DLD1 (cell line): ENCODE data around the gene KREMEN1.

ENCODE experiments used
- in situ Hi-C: cut with HindIII; loops from 2 replicates; pipeline ENCODE4 v1.10.0; 2017; ENCODE audit warnings: low sequenced_read_pairs

Gene KREMEN1

DNA sequence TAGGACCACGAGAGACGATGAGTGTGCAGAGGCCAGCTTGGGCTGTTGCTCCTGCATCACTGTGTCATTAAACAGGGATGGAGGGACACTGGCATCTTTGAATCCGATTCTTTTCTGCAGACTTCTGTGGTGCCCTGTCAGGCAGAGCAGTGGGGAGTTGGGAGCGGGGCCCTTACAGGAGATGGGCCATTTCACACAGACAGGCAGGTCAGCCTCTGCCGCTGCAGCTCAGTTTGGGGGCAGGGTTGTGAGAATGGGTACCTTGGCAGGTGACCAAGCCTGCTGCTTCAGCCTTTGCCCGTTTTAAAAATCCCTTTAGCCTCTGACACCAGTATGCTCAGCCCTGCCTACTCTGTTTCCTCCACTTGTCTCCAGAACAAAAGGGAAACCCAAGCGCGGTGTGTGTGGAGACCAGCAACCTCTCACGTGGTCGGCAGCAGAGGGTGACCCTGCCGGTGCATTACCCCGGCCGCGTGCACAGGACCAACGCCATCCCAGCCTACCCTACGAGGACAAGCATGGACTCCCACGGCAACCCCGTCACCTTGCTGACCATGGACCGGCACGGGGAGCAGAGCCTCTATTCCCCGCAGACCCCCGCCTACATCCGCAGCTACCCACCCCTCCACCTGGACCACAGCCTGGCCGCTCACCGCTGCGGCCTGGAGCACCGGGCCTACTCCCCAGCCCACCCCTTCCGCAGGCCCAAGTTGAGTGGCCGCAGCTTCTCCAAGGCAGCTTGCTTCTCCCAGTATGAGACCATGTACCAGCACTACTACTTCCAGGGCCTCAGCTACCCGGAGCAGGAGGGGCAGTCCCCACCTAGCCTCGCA lies 23.8 kb upstream of the KREMEN1 start:
- in situ Hi-C loops = no loop called here

DNA sequence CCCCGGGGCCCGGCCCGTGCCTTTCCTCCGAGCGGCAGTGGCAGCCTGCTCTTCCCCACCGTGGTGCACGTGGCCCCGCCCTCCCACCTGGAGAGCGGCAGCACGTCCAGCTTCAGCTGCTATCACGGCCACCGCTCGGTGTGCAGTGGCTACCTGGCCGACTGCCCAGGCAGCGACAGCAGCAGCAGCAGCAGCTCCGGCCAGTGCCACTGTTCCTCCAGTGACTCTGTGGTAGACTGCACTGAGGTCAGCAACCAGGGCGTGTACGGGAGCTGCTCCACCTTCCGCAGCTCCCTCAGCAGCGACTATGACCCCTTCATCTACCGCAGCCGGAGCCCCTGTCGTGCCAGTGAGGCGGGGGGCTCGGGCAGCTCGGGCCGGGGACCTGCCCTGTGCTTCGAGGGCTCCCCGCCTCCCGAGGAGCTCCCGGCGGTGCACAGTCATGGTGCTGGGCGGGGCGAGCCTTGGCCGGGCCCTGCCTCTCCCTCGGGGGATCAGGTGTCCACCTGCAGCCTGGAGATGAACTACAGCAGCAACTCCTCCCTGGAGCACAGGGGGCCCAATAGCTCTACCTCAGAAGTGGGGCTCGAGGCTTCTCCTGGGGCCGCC lies 23.1 kb upstream of the KREMEN1 start:
- in situ Hi-C loops = no loop called here

DNA sequence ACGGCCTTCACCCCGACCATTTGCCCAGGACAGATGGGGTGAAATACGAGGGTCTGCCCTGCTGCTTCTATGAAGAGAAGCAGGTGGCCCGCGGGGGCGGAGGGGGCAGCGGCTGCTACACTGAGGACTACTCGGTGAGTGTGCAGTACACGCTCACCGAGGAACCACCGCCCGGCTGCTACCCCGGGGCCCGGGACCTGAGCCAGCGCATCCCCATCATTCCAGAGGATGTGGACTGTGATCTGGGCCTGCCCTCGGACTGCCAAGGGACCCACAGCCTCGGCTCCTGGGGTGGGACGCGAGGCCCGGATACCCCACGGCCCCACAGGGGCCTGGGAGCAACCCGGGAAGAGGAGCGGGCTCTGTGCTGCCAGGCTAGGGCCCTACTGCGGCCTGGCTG lies 22.4 kb upstream of the KREMEN1 start:
- in situ Hi-C loops = no loop called here

DNA sequence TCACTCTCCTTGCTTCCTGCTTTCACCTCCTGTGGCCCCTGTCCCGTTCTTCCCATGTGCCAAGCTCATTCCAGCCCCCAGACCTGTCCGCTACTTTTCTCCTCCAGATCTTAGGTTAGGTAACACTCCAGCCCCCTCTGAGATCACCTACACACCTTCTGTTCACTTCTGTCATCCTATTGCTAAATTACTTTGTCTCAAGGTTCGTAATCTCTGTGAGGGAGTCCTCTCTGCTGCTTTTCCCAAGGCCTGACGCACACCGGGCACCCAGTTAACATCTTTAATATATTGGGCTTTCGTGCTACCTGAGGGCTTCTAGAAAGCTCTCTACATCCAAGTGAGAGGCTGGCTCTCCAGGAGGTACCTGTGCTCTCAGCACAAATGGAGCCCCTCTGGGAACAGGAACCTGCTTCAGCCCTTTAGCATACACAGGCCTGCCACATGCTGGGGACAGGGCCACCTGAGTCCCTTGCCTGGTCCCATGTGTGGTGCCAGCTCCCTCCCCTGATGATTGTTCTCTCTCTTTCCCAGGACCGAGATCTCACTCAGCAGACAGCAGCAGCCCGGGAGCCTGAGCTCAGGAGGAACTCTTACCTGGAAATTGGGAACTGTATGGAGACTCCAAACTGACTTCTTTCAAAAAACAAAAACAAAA lies 19.7 kb upstream of the KREMEN1 start:
- in situ Hi-C loops = no loop called here

DNA sequence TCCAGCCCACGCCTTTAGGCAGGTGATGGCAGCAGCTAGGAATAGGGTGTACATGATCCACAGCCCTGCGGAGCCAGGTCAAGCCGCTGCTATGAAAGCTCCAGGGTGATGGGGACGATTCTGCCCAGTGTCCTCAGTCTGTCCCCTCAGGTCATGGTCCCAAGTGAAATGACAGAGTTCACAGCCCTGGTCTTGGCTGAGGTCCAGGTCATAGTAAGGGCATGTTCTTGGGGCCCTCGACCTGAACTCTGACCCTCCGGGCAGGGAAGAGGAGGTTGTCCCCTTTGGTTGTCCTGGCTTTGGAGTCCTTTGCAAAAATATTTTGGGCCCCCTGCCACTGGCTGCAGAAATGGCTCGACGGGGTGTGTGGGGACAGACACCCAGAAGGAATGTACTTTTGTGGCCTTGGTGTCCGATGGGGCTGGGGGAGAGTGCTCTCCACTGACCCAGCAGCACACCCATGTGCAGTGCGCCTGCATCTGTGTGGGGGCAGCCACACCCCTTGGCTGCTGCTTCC lies 18.5 kb upstream of the KREMEN1 start:
- in situ Hi-C loops = no loop called here

DNA sequence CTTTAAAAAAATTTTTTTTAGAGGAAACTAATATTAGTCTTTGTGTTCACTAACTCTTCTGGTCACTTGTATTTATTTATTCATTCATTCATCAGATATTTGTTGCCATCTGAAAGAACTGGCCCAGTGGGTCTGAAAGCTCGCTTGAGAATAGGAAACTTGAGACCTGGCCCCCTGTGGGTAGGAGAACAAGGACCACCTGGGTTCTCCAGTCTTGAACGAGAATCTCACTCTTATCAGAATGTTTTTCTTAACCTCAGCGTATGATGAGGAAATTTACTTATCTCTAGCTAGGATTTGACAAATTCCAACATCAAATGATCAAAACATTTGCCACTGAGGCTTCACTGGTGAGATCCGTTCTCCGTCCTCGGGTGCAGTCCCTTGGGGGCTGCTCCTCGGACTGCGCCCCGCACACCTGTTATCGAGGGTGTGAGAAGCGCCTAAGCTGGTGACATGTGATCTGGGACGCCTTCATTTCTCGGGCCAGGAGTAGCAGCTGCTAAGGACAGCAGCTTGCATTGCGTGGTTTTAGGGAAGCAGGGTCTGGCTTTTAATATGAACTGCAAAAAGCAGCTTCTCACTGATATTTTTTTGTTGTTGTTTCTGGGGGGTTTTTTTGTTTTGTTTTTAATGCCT lies 17.5 kb upstream of the KREMEN1 start:
- in situ Hi-C loops = no loop called here

DNA sequence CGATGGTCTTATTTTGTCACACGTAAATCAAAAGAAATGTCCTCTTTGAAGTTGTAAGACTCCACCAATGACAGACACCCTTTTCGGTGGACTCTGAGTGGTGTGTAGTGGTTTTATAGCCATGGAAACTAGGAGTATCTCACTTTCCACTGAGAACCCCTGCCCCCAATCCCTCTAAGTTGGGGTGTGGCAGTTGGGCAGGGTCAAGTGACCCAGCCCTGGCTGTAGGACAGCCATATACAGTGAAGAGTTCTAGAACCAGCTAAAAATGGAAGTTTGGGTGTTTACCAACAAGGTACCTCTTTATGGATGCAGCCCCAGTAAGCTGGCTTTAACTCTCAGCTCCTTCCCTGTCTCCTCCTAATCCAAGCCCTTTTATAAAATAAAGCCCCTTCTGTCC lies 16.4 kb upstream of the KREMEN1 start:
- in situ Hi-C loops = no loop called here

DNA sequence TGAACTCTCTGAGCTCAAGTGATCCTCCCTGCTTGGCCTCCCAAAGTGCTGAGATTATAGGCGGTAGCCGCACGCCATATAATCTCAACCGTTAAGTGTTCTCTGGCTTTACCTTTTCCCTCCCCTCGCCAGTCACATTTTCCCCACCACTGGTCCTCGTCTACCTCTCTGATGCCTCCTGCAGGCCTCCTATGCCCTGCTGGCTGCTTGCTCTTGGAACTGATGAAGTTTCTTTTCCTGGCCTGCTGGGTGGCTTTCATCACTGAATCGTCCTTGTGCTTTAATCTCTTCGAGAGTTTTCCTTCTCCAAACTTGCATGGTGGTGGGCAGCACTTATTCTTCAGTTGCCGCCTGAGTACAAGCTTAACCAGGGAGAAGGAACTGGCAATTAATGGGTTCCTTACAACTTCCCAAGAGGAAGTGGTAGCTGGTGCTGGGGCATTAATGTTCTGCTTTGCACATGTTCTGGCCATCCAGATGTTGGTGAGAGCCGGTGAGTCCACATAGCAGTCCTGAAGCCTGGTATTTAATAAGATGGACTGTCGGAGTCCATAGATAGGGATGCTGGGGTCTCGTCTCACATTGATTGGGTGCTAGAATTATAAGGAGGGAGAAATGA lies 12.5 kb upstream of the KREMEN1 start:
- in situ Hi-C loops = no loop called here

DNA sequence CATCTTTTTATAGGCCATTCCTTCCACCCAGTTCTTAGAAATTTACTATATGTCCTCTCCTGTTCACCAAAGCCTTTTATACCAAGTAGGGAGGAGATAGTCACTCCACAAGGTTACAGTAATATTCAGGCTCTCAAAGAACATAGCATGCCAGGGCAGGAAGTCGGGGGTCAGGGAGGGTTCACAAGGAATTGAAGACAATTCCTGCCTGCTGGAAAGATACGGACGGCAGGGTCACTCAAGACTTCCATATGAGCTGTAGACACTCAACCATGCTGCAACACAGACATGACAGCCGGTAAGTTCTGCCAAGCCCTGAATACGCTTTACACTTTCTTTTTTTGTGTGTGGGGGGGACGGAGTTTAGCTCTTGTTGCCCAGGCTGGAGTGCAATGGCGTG lies 11.9 kb upstream of the KREMEN1 start:
- in situ Hi-C loops = no loop called here

DNA sequence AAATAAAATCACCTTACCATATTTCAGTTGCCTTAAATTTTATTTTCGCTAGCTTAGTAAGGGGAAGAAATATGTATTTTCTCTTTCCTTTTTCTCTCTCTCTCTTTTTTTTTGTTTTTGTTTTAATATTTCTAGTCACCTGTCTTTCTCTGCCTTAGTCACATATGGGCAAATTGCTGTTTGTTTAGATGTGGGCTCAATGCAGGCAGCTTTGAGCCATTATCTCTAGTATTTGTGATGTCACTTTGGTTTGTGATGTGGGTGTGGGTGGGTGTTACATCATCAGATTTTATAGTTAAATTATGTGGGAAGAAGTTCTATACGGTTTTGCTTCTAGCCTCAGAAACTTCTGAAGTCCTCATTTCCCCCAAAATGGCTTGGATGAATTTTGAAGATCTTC lies 11.1 kb upstream of the KREMEN1 start, which contains the start of gene C22orf31:
TSS of gene C22orf31 (minus strand) at position 59 of the 400 bp plus-strand sequence. CDS start at position 20, 39 bp downstream.
- in situ Hi-C loops = no loop called here

DNA sequence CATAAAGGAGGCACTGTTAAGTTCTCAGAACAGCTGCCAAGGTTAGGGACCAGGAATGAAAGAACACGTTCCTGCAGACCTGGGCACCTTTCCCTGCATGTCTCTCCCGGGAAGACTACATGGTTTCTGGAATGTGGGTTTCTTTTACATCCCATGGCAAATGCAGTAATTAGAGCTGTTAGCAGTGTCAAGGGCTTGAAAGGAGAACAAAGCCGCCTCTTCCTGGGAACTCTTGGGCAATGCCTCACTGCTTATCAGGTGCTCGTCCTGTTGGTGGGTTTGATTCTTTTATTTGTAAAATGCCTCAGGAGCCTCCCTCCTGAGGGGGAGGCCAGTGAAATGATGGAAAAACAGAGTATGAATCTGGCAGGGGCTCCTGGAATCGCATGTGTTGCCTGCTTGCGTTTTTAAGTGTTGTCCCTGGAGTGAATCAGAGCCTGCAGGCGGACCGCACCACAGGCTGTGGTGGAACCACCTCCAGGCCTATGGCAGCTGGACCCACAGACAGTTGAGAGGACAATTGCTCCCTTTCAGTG lies 10.5 kb upstream of the KREMEN1 start:
- in situ Hi-C loops = no loop called here

DNA sequence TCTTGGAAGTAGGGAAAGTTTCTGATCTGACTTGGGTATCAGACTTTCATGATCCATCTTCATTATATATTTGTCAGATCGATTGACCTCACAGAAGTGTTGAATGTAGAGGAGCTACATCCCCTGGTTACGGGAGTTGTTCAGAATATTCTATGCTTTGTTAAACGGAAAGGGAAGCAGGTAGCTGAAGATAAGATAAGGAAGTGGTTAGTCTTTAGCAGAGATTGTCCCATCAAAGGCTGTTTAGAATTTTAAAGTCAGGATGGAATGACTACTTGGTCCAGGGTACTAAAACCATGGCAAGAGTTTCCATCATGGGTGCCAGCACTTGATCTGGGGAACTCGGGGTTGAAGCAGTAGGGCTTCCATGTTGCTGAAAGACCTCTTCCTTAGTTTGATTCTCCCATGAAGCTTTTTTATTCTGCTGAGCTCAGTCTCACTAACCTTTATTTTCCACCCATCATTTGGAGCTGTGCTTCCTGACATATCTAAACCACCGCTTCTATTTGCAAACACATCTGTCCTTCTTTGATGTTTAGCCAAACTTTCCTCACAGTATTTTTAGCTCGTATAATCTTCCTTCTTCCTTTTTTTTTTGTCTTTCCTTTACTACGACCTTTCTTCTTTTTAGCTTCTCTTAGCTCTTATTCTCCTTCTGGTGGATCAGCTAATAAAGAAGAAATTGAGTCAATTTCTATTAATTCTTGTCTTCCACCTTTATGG lies 7.2 kb upstream of the KREMEN1 start:
- in situ Hi-C loops = no loop called here

DNA sequence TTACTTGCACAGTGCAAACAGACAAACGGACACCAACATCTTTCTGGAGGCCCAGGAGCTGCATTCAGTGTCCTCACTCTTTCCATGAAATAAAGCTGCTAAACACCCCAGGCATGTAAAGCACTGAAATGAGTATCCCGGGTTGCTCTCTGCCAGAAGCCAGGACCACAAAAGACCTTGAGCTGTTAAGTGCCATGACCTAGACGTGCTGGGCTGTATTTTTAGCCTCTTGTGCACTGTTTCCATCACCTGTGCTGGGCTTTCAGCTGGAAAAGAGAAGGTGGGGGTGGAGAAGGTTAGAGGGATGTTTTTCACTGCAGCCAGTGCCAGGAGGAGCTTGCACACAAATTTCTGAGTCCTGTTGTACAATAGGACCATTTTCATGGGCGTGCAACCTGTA lies 3.4 kb upstream of the KREMEN1 start:
- in situ Hi-C loops = no loop called here

DNA sequence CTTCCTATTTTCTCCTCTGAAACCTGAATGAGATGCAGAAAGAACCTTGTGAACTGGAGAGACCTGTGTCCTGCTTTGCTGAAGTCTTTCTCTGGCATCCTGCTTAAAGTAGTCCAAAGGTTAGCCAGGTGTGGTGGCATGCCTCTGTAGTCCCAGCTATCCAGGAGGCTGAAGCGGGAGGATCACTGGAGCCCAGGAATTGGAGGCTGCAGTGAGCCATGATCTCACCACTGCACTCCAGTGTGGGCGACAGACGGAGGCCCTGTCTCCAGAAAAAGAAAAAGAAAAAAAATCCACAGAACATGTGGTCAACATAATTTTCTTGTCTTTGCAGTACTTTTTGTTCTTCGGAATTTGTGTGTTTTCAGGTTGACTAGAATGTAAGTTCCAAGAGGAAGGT lies 2.3 kb upstream of the KREMEN1 start:
- in situ Hi-C loops = no loop called here

DNA sequence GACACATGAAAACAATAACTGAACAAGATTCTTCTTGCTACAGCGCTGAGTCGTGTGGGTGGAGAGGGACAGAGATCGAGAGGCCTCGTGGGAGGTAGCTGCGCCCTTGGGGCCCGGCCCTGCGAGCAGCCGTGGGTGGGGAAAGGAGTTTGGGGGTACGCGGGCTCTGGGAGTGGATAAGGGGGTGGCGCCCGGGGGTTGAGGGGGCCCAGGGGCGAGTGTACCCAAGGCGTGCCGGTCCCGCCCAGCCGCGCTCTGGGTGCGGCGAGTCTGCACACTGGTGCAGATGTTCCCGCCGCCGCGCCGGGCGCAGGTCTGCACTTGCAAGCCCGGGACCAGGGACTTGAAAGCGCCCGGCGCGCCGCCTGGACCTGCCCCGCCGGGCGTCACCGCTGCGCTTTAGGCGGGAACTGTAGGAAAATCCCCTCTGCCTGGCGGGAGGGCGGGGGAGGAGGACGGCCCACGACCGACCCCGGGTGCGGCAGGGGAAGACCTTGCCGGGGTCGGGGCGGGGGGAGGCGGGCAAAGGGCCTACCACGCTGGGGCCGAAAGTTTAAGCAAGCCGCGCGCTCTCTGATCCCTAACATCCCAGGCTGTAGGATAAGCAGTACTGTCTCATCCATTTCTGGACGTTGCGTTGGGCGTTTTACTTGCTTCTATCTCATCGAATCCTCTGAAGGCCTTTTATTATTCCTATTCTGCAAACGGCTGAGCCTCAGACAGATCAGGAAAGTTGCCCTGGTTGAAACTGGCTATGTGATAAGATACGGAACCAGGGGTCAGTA lies 1.4 kb upstream of the KREMEN1 start:
- in situ Hi-C loops = no loop called here

DNA sequence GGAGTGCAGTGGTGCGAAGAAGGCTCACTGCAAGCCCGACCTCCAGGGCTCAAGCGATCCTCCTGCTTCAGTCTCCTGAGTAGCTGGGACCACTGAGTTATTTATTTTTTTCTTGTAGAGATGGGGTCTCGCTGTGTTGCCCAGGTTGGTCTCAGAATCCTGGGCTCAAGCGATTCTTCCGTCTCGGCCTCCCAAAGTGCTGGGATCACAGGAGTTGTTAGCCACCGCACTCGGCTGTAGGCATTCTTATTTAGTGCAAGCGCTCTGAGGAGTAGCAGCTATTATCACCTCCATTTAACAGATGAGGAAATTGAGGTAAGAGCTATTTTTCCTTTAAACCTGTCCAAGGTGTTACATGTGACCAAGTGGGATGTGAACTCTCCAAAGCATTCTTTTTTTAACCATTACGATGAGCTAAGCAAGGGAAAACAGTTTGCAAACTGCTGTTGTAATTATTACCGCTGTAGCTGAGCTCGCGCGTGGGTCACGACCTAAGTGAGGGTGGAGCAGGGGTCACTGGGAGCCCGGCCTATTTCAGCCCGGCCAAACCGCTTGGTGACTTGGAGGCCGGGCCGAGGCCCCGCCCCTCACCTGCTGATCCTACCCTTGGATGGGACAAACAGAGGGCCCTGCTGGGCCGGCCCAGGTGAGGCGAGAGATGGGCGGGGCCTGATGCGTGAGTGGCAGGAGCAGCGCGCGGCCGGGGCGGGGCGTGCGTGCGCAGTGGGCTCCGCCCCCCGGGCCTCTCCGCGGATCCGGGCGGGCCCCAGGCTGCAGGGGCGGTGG lies 449 bp upstream of the KREMEN1 start:
- in situ Hi-C loops = no loop called here

DNA sequence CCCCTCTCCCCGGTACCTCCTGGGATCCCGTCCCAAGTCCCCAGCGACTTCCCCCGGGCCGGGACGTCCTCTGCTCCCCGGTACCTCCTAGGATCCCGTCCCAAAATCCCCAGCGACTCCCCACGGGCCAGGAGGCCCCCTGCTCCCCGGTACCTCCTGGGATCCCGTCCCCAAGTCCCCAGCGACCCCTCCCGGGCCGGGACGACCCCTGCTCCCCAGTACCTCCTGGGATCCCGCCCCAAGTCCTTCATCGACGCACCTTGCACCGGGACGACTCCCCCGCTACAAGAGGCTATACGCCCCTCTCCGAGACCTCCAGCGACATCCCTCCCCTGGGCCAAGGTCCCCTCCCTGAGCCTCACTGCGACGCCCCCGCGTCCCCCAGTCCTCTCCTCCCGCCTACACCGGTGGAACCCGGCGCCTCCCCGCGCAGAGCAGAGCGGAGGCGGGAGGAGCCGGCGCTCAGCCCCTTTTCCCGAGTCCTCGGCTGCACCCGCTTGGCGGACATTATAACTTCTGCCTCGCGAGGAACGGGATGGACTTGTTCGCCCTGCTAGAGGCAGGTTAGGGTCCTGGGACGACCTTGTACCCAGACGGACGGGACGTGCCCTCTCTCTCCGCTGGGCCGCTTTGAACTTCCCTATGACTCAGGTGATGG lies 912 bp downstream of the KREMEN1 start:
- in situ Hi-C loops = no loop called here

DNA sequence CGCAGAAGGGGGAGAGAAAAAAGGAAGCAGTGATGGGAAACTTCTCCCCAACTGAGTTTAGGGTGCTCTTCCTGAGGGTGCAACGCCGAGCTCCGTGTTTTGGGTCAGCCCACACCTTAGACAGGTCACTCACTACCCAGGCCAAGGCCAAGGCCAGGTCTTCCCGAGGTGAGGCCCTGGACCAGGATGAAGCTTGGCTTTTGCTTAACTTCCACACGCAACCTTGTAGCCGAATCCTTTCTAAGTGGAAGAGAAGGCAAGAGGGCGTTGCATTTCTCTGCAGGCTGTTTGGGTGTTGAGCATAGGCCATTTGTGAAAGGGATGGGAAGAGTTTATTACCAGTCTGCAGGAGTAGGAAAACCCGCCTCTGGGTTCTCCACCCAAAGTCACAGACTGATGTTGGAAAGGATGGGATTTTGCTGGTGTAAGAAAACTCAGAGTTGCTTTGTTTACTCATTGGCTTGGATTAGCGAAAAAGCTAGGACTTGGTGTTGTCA lies 1.5 kb downstream of the KREMEN1 start:
- in situ Hi-C loops = no loop called here
